ENCODE measurements around the gene EPHA4. TPM values are rescaled to one million over a fixed set of nuclear protein-coding genes. Genes with fewer than 3 reads are reported as not detected.

Gene EPHA4
- total and polyA plus RNA-seq, 4 donors: 0.43 to 2.3 (median 1.1) TPM

DNA sequence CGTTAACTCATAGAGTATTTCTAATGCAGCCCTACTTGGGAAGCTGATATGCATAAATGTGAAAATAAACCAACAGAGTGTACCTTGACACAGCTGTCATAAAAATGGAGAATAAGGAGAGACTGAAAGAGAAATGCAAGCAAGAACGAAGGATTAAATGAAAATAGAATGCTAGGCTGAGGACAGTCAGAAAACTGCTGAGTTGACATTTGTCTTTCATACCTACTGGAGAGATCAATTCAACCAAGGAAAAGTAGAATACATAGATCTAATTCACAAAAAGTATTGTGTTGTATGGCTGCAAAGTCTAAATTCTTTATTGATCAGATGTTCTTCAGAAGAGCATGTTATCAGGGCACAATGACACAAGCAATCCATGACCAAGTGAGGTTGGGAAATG is 112.0 kb downstream of the EPHA4 start (continued):
- TF ChIP-seq GABPA (IDR thresholded peaks at IDR 0.05 in 1 of 2, conservative IDR thresholded peaks at IDR 0.05 in 1 of 2) (no peak), FOXA2 (IDR thresholded peaks at IDR 0.05) (no peak)

DNA sequence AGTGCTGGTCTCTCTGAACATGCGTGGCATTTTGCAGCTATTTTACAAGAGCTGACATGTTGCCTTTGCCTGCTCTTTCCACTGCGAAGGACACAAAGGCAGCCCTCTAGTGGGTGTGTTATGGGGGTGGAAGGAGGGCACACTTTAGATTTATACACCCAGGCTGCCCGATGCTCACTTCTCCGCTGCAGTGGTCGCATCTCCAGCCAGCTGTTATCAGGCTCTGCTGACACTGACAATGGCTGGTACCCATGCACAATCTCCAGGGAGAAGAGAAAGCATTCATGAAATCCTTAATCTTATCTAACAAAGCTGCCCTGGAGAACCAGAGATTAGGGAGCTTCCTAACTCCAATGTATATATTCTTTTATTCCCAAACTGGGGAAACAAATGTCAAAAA is 113.5 kb downstream of the EPHA4 start:
- Histone ChIP-seq H3K27me3 (ENCODE audit: control insufficient read depth in 4 of 4, insufficient read depth in 4 of 4, low read length in 3 of 4) (peaks cover 0 to 3% (median 0%) of the 10 kb centered on the region in 4 donors), H3K9ac (ENCODE audit: low read depth in 1 of 2, low read length in 2 of 2) (no peak overlapping the region), H3K27ac (ENCODE audit: low read depth in 1 of 2, low read length in 2 of 2) (no peak overlapping the region), H3K4me3 (ENCODE audit: low read depth in 1 of 3, low read length in 3 of 3) (no peak overlapping the region), H3K9me3 (ENCODE audit: control insufficient read depth in 4 of 4, low read length in 3 of 4) (no peaks in the 10 kb centered on the region), H3K36me3 (ENCODE audit: control insufficient read depth in 4 of 4, insufficient read depth in 3 of 4, low read depth in 1 of 4, low read length in 3 of 4) (no peaks in the 10 kb centered on the region), H3K4me1 (ENCODE audit: control insufficient read depth in 4 of 4, insufficient read depth in 4 of 4, low read length in 3 of 4) (no peaks in the 10 kb centered on the region)
- no peak for DNase-seq (ENCODE audit: low spot score)
- TF ChIP-seq HNF4G (IDR thresholded peaks at IDR 0.05) (no peak), RAD21 (IDR thresholded peaks at IDR 0.05) (no peak), FOXA2 (IDR thresholded peaks at IDR 0.05) (no peak), EGR1 (IDR thresholded peaks at IDR 0.05; ENCODE audit: low read depth in 2 of 2) (no peak), TAF1 (conservative IDR thresholded peaks at IDR 0.05) (no peak), FOXA1 (IDR thresholded peaks at IDR 0.05) (no peak), RXRA (IDR thresholded peaks at IDR 0.05) (no peak), NR2F2 (IDR thresholded peaks at IDR 0.05) (no peak), HNF4A (conservative IDR thresholded peaks at IDR 0.05) (no peak), GABPA (IDR thresholded peaks at IDR 0.05 in 1 of 2, conservative IDR thresholded peaks at IDR 0.05 in 1 of 2) (no peak), SP1 (IDR thresholded peaks at IDR 0.05) (no peak)
- TF ChIP-seq, protein P1, sequence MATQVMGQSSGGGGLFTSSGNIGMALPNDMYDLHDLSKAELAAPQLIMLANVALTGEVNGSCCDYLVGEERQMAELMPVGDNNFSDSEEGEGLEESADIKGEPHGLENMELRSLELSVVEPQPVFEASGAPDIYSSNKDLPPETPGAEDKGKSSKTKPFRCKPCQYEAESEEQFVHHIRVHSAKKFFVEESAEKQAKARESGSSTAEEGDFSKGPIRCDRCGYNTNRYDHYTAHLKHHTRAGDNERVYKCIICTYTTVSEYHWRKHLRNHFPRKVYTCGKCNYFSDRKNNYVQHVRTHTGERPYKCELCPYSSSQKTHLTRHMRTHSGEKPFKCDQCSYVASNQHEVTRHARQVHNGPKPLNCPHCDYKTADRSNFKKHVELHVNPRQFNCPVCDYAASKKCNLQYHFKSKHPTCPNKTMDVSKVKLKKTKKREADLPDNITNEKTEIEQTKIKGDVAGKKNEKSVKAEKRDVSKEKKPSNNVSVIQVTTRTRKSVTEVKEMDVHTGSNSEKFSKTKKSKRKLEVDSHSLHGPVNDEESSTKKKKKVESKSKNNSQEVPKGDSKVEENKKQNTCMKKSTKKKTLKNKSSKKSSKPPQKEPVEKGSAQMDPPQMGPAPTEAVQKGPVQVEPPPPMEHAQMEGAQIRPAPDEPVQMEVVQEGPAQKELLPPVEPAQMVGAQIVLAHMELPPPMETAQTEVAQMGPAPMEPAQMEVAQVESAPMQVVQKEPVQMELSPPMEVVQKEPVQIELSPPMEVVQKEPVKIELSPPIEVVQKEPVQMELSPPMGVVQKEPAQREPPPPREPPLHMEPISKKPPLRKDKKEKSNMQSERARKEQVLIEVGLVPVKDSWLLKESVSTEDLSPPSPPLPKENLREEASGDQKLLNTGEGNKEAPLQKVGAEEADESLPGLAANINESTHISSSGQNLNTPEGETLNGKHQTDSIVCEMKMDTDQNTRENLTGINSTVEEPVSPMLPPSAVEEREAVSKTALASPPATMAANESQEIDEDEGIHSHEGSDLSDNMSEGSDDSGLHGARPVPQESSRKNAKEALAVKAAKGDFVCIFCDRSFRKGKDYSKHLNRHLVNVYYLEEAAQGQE (IDR thresholded peaks at IDR 0.05): no peak
- TF ChIP-seq, protein P2, sequence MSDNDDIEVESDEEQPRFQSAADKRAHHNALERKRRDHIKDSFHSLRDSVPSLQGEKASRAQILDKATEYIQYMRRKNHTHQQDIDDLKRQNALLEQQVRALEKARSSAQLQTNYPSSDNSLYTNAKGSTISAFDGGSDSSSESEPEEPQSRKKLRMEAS (IDR thresholded peaks at IDR 0.05): no peak
- TF ChIP-seq, protein P3, sequence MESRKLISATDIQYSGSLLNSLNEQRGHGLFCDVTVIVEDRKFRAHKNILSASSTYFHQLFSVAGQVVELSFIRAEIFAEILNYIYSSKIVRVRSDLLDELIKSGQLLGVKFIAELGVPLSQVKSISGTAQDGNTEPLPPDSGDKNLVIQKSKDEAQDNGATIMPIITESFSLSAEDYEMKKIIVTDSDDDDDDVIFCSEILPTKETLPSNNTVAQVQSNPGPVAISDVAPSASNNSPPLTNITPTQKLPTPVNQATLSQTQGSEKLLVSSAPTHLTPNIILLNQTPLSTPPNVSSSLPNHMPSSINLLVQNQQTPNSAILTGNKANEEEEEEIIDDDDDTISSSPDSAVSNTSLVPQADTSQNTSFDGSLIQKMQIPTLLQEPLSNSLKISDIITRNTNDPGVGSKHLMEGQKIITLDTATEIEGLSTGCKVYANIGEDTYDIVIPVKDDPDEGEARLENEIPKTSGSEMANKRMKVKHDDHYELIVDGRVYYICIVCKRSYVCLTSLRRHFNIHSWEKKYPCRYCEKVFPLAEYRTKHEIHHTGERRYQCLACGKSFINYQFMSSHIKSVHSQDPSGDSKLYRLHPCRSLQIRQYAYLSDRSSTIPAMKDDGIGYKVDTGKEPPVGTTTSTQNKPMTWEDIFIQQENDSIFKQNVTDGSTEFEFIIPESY (IDR thresholded peaks at IDR 0.05): no peak
- TF ChIP-seq, protein P4, sequence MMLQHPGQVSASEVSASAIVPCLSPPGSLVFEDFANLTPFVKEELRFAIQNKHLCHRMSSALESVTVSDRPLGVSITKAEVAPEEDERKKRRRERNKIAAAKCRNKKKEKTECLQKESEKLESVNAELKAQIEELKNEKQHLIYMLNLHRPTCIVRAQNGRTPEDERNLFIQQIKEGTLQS (IDR thresholded peaks at IDR 0.05): no peak
- TF ChIP-seq, protein P5, sequence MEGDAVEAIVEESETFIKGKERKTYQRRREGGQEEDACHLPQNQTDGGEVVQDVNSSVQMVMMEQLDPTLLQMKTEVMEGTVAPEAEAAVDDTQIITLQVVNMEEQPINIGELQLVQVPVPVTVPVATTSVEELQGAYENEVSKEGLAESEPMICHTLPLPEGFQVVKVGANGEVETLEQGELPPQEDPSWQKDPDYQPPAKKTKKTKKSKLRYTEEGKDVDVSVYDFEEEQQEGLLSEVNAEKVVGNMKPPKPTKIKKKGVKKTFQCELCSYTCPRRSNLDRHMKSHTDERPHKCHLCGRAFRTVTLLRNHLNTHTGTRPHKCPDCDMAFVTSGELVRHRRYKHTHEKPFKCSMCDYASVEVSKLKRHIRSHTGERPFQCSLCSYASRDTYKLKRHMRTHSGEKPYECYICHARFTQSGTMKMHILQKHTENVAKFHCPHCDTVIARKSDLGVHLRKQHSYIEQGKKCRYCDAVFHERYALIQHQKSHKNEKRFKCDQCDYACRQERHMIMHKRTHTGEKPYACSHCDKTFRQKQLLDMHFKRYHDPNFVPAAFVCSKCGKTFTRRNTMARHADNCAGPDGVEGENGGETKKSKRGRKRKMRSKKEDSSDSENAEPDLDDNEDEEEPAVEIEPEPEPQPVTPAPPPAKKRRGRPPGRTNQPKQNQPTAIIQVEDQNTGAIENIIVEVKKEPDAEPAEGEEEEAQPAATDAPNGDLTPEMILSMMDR (IDR thresholded peaks at IDR 0.05; ENCODE audit: low read depth, low read length, missing input control): no peak
- WGBS: 66% methylated on average over 5 of the region's 5 CpGs

Data from liver (tissue), 9 donors.